Urinary bladder (tissue), 4 donors: Measurements from ENCODE around the gene MIOX. TPM values are rescaled to one million over a fixed set of nuclear protein-coding genes. Genes with fewer than 3 reads are reported as not detected.

ENCODE experiments used
- DNase-seq: peaks from one replicate; pipeline ENCODE4 v3.0.0-alpha.2; 2015; ENCODE audit errors: extremely low spot score
- H3K27ac ChIP-seq: one replicate; pipeline ENCODE4 v1.5.1; 2013; ENCODE audit warnings: low read depth, mild to moderate bottlenecking, moderate library complexity
- H3K36me3 ChIP-seq: one replicate; pipeline ENCODE4 v1.6.1; 2013; ENCODE audit warnings: mild to moderate bottlenecking, moderate library complexity; ENCODE audit not compliant: insufficient read depth
- H3K4me1 ChIP-seq: one replicate; pipeline ENCODE4 v1.6.1; 2013; ENCODE audit warnings: mild to moderate bottlenecking, moderate library complexity; ENCODE audit not compliant: insufficient read depth
- H3K4me3 ChIP-seq: one replicate; pipeline ENCODE4 v1.5.1; 2013; ENCODE audit warnings: low read depth, low read length
- WGBS: extraction: QIAGEN DNeasy Blood & Tissue Kit; methylation state at CpG from one replicate; pipeline ENCODE4 v1.1.7; 2013; 5-methylcytosine and 5-hydroxymethylcytosine counted together
- polyA plus RNA-seq: library from polyadenylated mRNA; stranded (reverse); fragments of 200-250 nt; gene quantifications from one replicate; pipeline ENCODE4 v1.2.3, GENCODE V29; 2013
- total RNA-seq: library from RNA; depleted of rRNA; stranded (reverse); fragments of >200 nt; gene quantifications from one replicate; pipeline ENCODE4 v1.2.3, GENCODE V29; 2014
- donor health status: healthy with polysubstance abuse.
- donor health status: healthy.

MIOX gene
- not detected for total RNA-seq
- polyA plus RNA-seq: not detected

DNA sequence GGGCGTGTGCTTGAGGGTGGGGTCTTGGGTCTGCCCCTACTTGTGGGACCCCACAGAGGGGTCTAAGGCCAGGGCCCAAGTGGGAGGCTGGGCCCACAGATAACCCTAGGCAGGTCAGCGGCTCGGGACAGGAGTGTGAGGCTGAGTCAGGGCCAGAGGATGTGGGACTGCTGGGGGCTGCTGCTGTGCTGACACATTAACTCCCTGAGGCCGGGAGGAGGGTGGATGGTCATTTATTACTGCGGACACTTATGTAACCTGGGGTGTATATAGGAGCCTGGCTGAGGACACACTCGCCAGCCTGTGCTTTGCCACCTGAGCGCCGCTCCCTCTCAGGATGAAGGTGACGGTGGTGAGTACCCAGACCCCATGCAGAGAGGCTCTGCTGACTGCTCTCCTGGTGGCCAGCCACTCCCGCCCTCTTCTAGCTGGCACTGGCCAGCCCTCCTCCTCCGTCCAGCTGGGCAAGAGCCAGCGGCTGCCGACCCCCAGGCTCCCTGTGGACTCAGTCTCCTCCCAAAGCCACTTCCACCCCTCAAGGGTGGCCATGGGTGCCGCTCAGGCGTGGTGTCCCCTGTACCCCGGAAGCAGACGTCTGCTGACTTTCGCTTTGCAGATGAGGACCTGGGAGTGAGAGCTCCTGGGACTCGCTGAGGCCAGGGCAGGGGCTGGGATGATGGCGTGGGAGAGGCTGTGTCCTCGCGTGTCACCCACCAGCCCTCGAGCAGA lies at the start of gene MIOX:
MIOX (plus strand) TSS at position 299 of the 729 bp plus-strand sequence; CDS start at position 338, 39 bp downstream.
- Histone ChIP-seq H3K36me3 (no peaks in the 10 kb centered on the region), H3K4me1 (no peaks in the 10 kb centered on the region), H3K4me3 (no peak within 1 kb of the TSS), H3K27ac (no peak within 1 kb of the TSS)
- DNase-seq: no peak
- 66% methylated on average over 23 of the region's 23 CpGs for WGBS

DNA sequence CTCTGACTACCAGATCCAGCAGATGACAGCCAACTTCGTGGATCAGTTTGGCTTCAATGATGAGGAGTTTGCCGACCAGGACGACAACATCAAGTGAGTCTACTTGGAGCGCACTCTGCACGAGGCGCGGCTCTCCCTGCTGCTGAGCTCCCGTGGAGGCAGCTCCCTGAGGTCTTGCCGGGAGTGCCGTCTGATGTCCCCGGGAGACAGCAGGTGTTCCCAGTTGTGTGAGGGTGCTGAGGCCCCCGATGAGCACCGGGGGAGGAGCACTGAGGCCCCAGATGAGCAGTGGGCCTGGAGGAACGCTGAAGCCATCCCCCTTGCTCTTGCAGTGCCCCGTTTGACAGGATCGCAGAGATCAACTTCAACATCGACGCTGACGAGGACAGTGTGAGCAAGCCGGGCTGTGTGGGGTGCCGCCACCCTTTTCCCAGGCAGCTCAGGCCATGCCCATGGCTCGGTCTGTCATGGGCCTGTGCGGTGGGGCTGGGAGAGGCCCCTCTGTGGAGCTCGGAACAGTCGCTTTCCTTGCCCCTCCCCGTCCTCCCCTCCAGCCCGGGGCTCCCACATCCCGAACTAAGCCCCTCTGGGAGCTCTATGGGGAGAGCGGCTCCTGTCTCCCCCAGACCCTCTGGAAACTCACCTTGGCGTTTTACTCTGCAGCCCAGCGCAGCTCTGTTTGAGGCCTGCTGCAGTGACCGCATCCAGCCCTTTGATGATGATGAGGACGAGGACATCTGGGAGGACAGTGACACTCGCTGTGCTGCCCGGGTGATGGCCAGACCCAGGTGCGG lies 49.0 kb upstream of the MIOX start:
- Histone ChIP-seq H3K36me3 (peaks cover 8% of the 10 kb centered on the region), H3K4me1 (no peaks in the 10 kb centered on the region), H3K27ac (no peak overlapping the region), H3K4me3 (no peak overlapping the region)
- no peak for DNase-seq
- 86% methylated on average over 36 of the region's 36 CpGs for WGBS

DNA sequence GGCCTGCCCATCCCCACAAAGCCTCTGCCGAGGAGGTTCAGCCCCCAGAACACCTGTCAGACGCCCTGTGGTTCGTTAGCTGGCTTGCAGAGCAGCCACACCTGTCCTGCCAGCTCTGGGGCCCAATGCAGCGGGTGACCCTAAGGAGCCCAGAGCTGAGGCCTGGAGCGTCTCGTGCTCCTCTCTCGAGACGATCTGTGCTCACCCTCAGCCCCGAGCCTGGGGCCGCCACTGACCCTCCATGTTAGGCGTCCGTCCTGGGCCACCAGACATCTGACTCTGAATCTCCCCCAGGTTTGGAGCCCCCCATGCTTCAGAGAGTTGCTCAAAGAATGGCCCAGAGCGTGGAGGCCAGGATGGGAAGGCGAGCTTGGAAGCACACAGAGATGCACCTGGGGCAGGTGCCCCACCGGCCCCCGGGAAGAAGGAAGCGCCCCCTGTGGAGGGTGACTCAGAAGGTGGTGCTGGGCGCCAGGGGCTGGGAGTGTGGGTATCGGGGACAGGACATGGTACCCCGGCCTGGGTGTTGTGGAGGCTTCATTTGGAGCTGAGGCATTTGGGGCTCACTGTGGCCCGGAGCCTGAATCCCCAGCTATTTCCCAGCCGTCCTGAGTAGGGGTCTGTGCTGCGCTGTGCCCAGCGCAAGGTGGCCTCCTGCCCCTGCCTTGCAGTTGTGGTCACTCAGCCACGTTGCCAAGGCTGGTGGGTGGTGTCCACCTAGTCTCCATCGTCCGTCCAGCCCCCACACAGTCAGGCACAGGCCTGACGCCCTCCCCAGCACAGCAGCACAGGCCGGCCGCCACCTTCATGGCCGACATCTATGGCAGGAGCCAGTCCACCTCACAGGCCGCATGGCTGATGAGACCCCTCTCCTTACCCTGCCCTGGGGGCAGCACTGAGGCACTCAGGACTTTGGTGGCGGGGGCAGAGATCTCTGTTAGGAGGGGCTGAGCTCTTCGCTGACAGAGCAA lies 48.1 kb upstream of the MIOX start:
- no peak overlapping the region for H3K27ac ChIP-seq
- no peaks in the 10 kb centered on the region for H3K4me1 ChIP-seq
- 87% methylated on average over 34 of the region's 34 CpGs for WGBS
- H3K36me3 ChIP-seq: peaks cover 8% of the 10 kb centered on the region
- H3K4me3 ChIP-seq: no peak overlapping the region
- DNase-seq: no peak

DNA sequence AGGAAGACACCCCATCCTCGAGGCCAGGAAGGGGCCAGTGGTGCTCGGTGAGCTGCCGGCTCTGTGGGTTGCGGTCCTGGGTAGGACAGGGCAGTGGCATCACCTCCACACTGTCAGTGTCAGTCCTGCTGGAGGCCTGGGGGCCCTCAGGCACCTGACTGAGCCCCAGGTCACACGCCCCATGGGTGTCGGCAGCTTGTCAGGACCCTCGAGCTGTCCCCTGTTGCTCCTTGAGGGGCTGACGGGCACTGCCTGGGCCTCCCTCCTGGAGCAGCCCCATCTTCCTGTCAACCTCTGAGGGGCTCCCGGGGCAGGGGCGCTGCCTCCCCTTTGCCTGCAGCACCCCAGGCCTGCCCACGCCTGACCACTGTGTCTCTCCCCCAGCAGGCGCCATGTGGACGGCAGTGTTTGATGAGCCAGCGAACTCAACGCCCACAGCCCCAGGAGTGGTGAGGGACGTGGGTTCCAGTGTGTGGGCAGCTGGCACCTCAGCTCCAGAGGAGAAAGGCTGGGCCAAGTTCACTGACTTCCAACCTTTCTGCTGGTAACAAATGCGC lies 47.3 kb upstream of the MIOX start:
- Histone ChIP-seq H3K4me1 (no peaks in the 10 kb centered on the region), H3K36me3 (peaks cover 8% of the 10 kb centered on the region), H3K27ac (no peak overlapping the region), H3K4me3 (no peak overlapping the region)
- no peak for DNase-seq
- 90% methylated on average over 17 of the region's 17 CpGs for WGBS

DNA sequence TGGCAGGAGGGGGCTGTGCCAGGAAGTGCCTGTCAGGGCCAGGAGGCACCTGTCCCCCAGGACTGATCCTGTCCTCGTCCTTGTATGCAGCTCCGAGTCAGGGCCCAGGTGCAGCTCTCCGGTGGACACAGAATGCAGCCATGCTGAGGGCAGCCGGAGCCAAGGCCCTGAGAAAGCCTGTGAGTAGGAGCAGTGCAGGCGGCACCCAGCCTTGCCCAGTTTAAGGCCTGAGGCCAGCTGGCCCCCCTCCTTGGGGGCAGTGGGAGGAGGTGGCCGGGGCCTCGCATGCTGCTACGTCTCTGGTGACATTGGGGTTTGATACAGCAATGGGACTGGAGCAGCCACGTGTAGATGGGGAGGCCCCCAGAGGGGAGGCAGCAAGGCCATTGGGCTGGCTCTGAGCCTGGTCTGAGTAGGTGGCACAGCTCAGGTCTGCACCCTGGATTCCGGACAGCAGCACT lies 46.8 kb upstream of the MIOX start:
- Histone ChIP-seq H3K27ac (no peak overlapping the region), H3K4me1 (no peaks in the 10 kb centered on the region), H3K4me3 (no peak overlapping the region), H3K36me3 (peaks cover 8% of the 10 kb centered on the region)
- no peak for DNase-seq
- 82% methylated on average over 10 of the region's 10 CpGs for WGBS

DNA sequence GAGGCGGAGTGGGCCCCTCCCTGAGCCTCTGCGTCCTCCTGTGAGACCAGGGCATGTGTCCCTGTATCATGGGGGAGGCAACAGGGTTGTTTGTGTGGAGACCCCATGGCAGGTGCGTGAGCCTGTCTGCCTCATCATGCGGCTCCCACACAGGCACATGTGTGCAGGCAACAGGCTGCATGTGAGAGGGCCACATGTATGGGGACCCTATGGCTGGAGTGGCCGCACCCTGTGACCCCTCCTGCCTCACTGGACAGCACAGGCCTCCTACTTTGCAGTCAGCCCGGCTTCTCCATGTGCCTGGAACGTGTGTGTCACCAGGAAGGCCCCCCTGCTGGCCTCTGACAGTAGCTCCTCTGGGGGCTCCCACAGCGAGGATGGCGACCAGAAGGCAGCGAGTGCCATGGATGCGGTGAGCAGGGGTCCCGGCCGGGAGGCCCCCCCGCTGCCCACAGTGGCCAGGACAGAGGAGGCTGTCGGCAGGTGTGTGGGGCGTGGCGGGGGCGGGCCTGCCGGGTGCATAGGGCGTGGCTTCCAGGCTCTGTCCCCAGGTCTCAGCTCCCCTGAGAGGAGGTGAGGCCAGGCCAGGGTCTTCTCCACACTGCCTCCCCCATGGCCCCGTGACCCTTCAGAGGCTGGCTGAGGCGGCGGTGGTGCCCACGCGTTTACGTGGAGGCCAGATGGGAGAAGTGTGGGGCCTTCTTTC lies 46.0 kb upstream of the MIOX start:
- DNase-seq: no peak
- Histone ChIP-seq H3K4me1 (no peaks in the 10 kb centered on the region), H3K36me3 (peaks cover 8% of the 10 kb centered on the region), H3K27ac (no peak overlapping the region), H3K4me3 (no peak overlapping the region)
- 91% methylated on average over 26 of the region's 26 CpGs for WGBS

DNA sequence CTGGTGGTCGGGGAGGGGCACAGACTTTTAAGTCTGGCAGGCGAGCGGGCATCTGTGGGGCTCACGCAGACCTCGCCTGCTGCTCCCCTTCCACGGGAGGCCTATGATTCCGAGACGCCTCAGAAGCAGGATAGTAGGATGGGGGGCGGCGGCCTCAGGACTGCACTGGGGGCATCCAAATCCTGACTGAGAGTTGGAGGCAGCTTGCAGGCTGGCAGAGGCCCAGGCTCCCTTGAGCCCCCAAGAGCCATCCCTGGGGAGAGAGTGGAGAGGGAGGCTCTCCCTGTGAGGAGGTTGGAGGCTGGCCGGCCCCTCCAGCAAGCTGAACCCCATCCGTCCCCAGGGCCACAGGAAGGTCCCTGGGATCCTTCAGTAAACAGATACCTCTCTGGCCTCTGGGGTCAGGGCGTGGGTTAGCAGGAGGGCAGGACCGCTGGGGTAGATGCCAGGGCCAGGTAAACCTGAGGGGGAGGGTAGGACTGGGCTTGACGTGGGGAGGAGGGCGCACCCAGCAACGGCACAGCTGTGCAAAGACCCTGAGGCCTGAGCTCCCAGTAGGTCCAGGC lies 45.1 kb upstream of the MIOX start:
- no peak overlapping the region for H3K27ac ChIP-seq
- no peak for DNase-seq
- H3K36me3 ChIP-seq: peaks cover 8% of the 10 kb centered on the region
- H3K4me1 ChIP-seq: no peaks in the 10 kb centered on the region
- H3K4me3 ChIP-seq: no peak overlapping the region
- 90% methylated on average over 17 of the region's 17 CpGs for WGBS

DNA sequence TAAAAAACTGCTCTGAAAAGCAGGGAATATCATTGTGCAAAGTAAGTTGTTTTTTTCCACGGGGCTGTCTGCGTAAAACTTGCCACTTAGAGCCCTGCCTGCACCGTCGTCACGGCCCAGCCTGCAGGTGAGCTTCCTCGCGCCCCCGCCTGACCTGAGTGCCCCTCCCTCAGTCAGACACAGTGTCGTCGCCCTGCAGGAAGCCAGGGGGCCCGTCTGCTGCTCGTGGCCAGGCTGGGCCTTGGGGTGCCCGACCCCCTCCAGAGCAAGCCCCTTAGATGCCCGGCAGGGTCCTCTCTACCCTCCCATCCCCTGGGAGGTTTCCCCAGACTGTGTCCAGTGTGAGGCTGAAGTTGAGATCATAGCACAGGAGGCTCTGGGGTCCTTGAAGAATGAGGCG lies 43.5 kb upstream of the MIOX start:
- WGBS: 78% methylated on average over 15 of the region's 15 CpGs
- no peak for DNase-seq
- Histone ChIP-seq H3K36me3 (peaks cover 3% of the 10 kb centered on the region), H3K27ac (no peak overlapping the region), H3K4me1 (no peaks in the 10 kb centered on the region), H3K4me3 (no peak overlapping the region)

DNA sequence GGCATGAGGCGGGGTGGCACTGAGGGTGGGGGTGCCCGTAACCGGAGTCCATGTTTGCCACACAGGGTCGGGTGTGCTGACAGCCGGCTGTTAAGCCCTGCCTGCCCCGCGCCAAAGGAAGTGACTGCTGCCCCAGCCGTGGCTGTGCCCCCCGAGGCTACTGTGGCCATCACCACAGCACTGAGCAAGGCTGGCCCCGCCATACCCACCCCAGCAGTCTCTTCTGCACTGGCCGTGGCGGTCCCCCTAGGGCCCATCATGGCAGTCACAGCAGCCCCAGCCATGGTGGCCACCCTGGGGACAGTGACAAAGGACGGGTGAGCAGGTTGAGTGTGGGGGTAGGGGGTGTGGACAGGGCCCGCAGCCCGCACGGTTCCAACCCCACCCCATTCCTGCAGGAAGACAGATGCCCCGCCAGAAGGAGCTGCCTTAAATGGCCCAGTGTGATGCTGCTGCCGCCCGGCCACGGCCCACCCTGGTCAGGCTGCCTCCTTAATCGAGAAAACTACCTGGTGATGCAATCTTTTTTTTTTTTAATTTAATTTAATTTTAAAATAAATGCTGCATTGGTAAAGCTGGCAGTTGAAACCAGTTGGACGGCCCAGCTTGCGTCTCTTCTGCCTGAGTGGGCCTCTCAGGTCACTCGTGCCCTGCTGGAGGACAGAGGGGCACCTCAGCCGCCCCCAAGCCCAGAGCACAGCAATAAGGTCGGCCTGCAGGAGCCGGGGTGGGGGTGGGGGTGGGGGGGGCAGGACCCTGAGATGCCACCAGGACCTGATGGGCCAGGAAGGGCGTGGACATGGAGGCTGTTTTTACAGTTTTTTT lies 42.6 kb upstream of the MIOX start:
- Histone ChIP-seq H3K36me3 (peaks cover 7% of the 10 kb centered on the region), H3K27ac (peak overlapping the region; percentile 31), H3K4me1 (no peaks in the 10 kb centered on the region), H3K4me3 (no peak overlapping the region)
- WGBS: 73% methylated on average over 28 of the region's 28 CpGs
- no peak for DNase-seq

DNA sequence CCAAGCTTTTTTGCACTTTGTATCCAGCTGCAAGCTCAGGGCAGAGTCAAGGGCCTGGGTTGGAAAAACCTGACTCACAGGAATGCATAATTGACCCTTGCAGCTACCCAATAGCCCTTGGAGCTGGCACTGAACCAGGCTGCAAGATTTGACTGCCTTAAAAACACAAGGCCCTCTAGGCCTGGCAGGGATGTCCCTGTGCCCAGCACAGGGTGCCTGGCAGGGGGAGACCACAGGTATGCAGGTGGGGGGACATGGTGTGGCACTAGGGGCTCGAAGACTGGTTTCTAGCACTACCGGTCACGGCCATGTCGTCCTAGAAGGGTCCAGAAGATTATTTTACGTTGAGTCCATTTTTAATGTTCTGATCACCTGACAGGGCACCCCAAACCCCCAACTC lies 42.0 kb upstream of the MIOX start:
- Histone ChIP-seq H3K27ac (no peak overlapping the region), H3K4me1 (no peaks in the 10 kb centered on the region), H3K36me3 (peaks cover 4% of the 10 kb centered on the region), H3K4me3 (no peak overlapping the region)
- no peak for DNase-seq
- WGBS: 75% methylated on average over 5 of the region's 5 CpGs

DNA sequence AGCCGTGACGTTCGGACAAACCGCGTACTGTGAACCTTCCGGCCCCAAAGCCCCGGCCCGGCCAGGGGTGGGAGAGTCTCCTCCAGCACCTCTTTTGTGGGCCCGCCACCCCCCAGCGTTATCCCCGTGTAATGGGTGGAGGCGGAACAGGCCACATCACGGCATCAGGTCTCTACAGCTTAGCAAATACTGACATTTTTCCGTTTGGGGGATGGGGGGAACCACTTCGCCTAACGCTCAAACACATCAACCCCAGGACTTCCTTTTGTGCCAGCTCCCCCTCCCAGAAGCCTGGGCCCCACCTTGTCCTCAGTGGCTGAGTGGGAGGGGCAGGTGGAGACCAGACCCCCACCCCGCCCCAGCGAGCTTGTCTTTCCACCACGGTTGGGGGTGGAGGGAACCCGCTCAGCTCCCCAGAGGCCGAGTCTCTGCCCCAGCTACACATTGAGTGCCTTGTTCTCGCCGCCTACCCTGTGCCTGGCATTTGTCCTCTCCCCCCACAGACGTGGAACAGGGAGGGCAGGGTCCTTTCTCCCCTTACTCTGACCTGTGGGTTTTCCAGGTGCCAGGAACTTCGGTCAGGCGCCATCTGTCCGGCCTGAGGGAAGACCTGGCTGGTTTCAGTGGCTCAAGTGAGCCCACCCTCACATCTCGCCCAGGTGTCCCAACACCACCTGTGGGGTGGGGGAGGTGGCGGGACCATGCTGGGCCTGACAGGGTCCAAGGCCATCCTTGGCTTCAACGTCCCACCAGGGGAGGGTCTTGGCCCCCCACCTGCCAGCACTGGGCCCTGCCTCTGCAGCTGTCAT lies 41.4 kb upstream of the MIOX start:
- no peak for DNase-seq
- Histone ChIP-seq H3K4me3 (no peak overlapping the region), H3K36me3 (peaks cover 4% of the 10 kb centered on the region), H3K27ac (no peak overlapping the region), H3K4me1 (no peaks in the 10 kb centered on the region)
- WGBS: 71% methylated on average over 30 of the region's 30 CpGs
